ENCODE results near the gene OR13C8. TPM values are rescaled to one million over a fixed set of nuclear protein-coding genes. Genes with fewer than 3 reads are reported as not detected.
"Not testable (repeated sequence)": the region's sequence is repeated elsewhere in the genome, so short reads cannot be mapped to it uniquely, and the experiment has no call there.

Gene OR13C8
- total RNA-seq: not detected

GRCh38 chr9:104568868-104569267 is at the start of gene OR13C8:
TSS of gene OR13C8 (plus strand) at chr9:104569168. CDS start at chr9:104569168, 0 bp downstream.
- no peak for DNase-seq (ENCODE audit: low spot score in 2 of 2)
- FAIRE-seq: no peak

GRCh38 chr9:104520241-104520640 is 48.7 kb upstream of the OR13C8 start:
- not testable (repeated sequence) for FAIRE-seq; DNase-seq (ENCODE audit: low spot score in 2 of 2)

- no peak for FAIRE-seq
Observed at GRCh38 chr9:104527109-104527508, 41.9 kb upstream of the OR13C8 start, which contains the start of gene OR13C4. TSS of gene OR13C4 (minus strand) at chr9:104527209. CDS start at chr9:104527209, 0 bp downstream.

GRCh38 chr9:104536756-104537155 is 32.2 kb upstream of the OR13C8 start, which contains the start of gene OR13C3:
TSS of gene OR13C3 (minus strand) at chr9:104536856. CDS start at chr9:104536723, 133 bp downstream.
- FAIRE-seq: no peak
- DNase-seq (ENCODE audit: low spot score in 2 of 2): no peak

More at GRCh38 chr9:104527109-104527508, 41.9 kb upstream of the OR13C8 start, which contains the start of gene OR13C4:
- DNase-seq (ENCODE audit: low spot score in 2 of 2): no peak

- no peak for DNase-seq (ENCODE audit: low spot score in 2 of 2)
- FAIRE-seq: no peak
Observed at GRCh38 chr9:104539275-104539674, 29.7 kb upstream of the OR13C8 start.

GRCh38 chr9:104544644-104545043 is 24.3 kb upstream of the OR13C8 start:
- no peak for DNase-seq (ENCODE audit: low spot score in 2 of 2)
- no peak for FAIRE-seq

GRCh38 chr9:104553261-104553660 is 15.7 kb upstream of the OR13C8 start:
- FAIRE-seq (no peak), DNase-seq (ENCODE audit: low spot score in 2 of 2) (no peak)

- DNase-seq (ENCODE audit: low spot score in 2 of 2) (no peak), FAIRE-seq (no peak)
Observed at GRCh38 chr9:104555521-104555920, 13.4 kb upstream of the OR13C8 start.

GRCh38 chr9:104556830-104557634 is 11.9 kb upstream of the OR13C8 start:
- no peak for FAIRE-seq

GRCh38 chr9:104564358-104564757 is 4.6 kb upstream of the OR13C8 start:
- DNase-seq (ENCODE audit: low spot score in 2 of 2) (no peak), FAIRE-seq (no peak)

More at GRCh38 chr9:104556830-104557634, 11.9 kb upstream of the OR13C8 start:
- no peak for DNase-seq (ENCODE audit: low spot score in 2 of 2)

- no peak for FAIRE-seq
Observed at GRCh38 chr9:104572612-104573011, 3.6 kb downstream of the OR13C8 start.

GRCh38 chr9:104575456-104575855 is 6.5 kb downstream of the OR13C8 start:
- no peak for FAIRE-seq
- DNase-seq (ENCODE audit: low spot score in 2 of 2): no peak

More at GRCh38 chr9:104572612-104573011, 3.6 kb downstream of the OR13C8 start:
- DNase-seq (ENCODE audit: low spot score in 2 of 2): no peak

- DNase-seq (ENCODE audit: low spot score in 2 of 2) (no peak), FAIRE-seq (no peak)
Observed at GRCh38 chr9:104577263-104577662, 8.3 kb downstream of the OR13C8 start.

- FAIRE-seq: no peak
Observed at GRCh38 chr9:104580562-104580961, 11.6 kb downstream of the OR13C8 start.

GRCh38 chr9:104586496-104587180 is 17.7 kb downstream of the OR13C8 start:
- DNase-seq (ENCODE audit: low spot score in 2 of 2): no peak
- peak; percentile 54 for FAIRE-seq

More at GRCh38 chr9:104580562-104580961, 11.6 kb downstream of the OR13C8 start:
- no peak for DNase-seq (ENCODE audit: low spot score in 2 of 2)

- DNase-seq (ENCODE audit: low spot score in 2 of 2) (no peak), FAIRE-seq (no peak)
Observed at GRCh38 chr9:104589626-104590025, 20.7 kb downstream of the OR13C8 start.

- FAIRE-seq; DNase-seq (ENCODE audit: low spot score in 2 of 2): not testable (repeated sequence)
Observed at GRCh38 chr9:104598749-104599148, 29.8 kb downstream of the OR13C8 start.

GRCh38 chr9:104599313-104599712 is 30.3 kb downstream of the OR13C8 start, which contains the start of gene OR13C5:
TSS of gene OR13C5 (minus strand) at chr9:104599413. CDS start at chr9:104599413, 0 bp downstream.
- DNase-seq (ENCODE audit: low spot score in 2 of 2); FAIRE-seq: not testable (repeated sequence)

- DNase-seq (ENCODE audit: low spot score in 2 of 2) (no peak), FAIRE-seq (no peak)
Observed at GRCh38 chr9:104604801-104605200, 35.8 kb downstream of the OR13C8 start.

- DNase-seq (ENCODE audit: low spot score in 2 of 2); FAIRE-seq: not testable (repeated sequence)
Observed at GRCh38 chr9:104605527-104605926, 36.6 kb downstream of the OR13C8 start, which contains the start of gene OR13C2. TSS of gene OR13C2 (minus strand) at chr9:104605627. CDS start at chr9:104605627, 0 bp downstream.

GRCh38 chr9:104606152-104606551 is 37.2 kb downstream of the OR13C8 start:
- FAIRE-seq: no peak
- DNase-seq (ENCODE audit: low spot score in 2 of 2): no peak
